Naive thymus-derived CD4-positive, alpha-beta T cell (primary cell): Measurements from ENCODE around the gene VPS33A. TPM values are rescaled to one million over a fixed set of nuclear protein-coding genes. Genes with fewer than 3 reads are reported as not detected.
"Not testable (repeated sequence)": the region's sequence is repeated elsewhere in the genome, so short reads cannot be mapped to it uniquely, and the experiment has no call there.

Experiments
- ATAC-seq: fragments of 150-1000 bp; cut with Tn5 transposase; 2 replicates; pipeline ENCODE4 v1.10.0; 2021; ENCODE audit warnings: mild to moderate bottlenecking, moderate library complexity
- CTCF ChIA-PET: fragments of 350-600 bp; sonication (Branson Sonifier 250); formaldehyde crosslinking; loops from one replicate; lab custom pipeline; 2021; ENCODE audit warnings: antibody characterized with exemption; lab: Charles Lee
- POLR2A ChIA-PET: fragments of 350-600 bp; sonication (Branson Sonifier 250); formaldehyde crosslinking; loops from one replicate; lab custom pipeline; 2021; ENCODE audit warnings: antibody characterized with exemption, inconsistent platforms; lab: Charles Lee
- DNase-seq, 9 donors: peaks; one replicate each; pipeline versions ENCODE4 v3.0.0 to v3.0.0-alpha.2; 2020 to 2022; ENCODE audit warnings: mixed read lengths in 1 of 9
- H3K27ac ChIP-seq: one replicate; pipeline ENCODE4 v1.7.0; 2013; ENCODE audit warnings: mild to moderate bottlenecking, low read depth, low read length, moderate library complexity
- H3K27me3 ChIP-seq, 2 donors: one replicate each; pipeline ENCODE4 v1.7.0; 2013; ENCODE audit warnings: low read length in 2 of 2, mild to moderate bottlenecking in 2 of 2, moderate library complexity in 2 of 2; ENCODE audit not compliant: control insufficient read depth in 2 of 2, insufficient read depth in 2 of 2
- H3K36me3 ChIP-seq, 3 experiments: 1 replicate in 2 of 3; 2 replicates in 1 of 3; pipeline ENCODE4 v1.7.0; 2013; ENCODE audit warnings: low read length in 3 of 3, mild to moderate bottlenecking in 3 of 3, moderate library complexity in 1 of 3; ENCODE audit not compliant: insufficient read depth in 3 of 3, control insufficient read depth in 2 of 3
- H3K4me1 ChIP-seq, 2 donors: one replicate each; pipeline ENCODE4 v1.7.0; 2013; ENCODE audit warnings: low read length in 2 of 2, mild to moderate bottlenecking in 2 of 2, moderate library complexity in 1 of 2; ENCODE audit not compliant: control insufficient read depth in 2 of 2, insufficient read depth in 2 of 2
- H3K4me3 ChIP-seq: 2 replicates; pipeline ENCODE4 v1.7.0; 2013; ENCODE audit warnings: mild to moderate bottlenecking, low read length
- H3K9me3 ChIP-seq, 3 experiments: 1 replicate in 2 of 3; 2 replicates in 1 of 3; pipeline ENCODE4 v1.7.0; 2013; ENCODE audit warnings: low read length in 3 of 3; ENCODE audit not compliant: control insufficient read depth in 2 of 3
- H3K27ac Mint-ChIP-seq, 9 donors: one replicate each; pipeline ENCODE4 v1.8.0; 2020 to 2022; ENCODE audit warnings: mixed read lengths in 9 of 9, mild to moderate bottlenecking in 8 of 9, moderate library complexity in 5 of 9, inconsistent platforms in 2 of 9
- H3K27me3 Mint-ChIP-seq, 5 donors: one replicate each; pipeline ENCODE4 v1.8.0; 2021 to 2022; ENCODE audit warnings: mixed read lengths in 5 of 5, mild to moderate bottlenecking in 1 of 5
- H3K36me3 Mint-ChIP-seq, 5 donors: one replicate each; pipeline ENCODE4 v1.8.0; 2020 to 2022; ENCODE audit warnings: mixed read lengths in 5 of 5, mild to moderate bottlenecking in 3 of 5, inconsistent platforms in 1 of 5
- H3K4me1 Mint-ChIP-seq, 7 donors: one replicate each; pipeline ENCODE4 v1.8.0; 2020 to 2022; ENCODE audit warnings: mixed read lengths in 7 of 7, mild to moderate bottlenecking in 3 of 7, inconsistent platforms in 1 of 7
- H3K4me3 Mint-ChIP-seq, 10 donors: one replicate each; pipeline ENCODE4 v1.8.0; 2020 to 2022; ENCODE audit warnings: mild to moderate bottlenecking in 10 of 10, mixed read lengths in 10 of 10, moderate library complexity in 6 of 10, inconsistent platforms in 2 of 10
- H3K9me3 Mint-ChIP-seq, 11 donors: one replicate each; pipeline ENCODE4 v1.8.0; 2020 to 2022; ENCODE audit warnings: mixed read lengths in 11 of 11, mild to moderate bottlenecking in 4 of 11, inconsistent platforms in 1 of 11, moderate library complexity in 1 of 11
- intact Hi-C, 2 donors: fragments of 100-400 bp; cut with micrococcal nuclease; formaldehyde crosslinking; loops; one replicate each; pipeline ENCODE4 v1.15.1; 2023
- polyA plus RNA-seq, 2 donors: library from polyadenylated mRNA; unstranded; fragments of 300-500 nt; fragmentation: Illumina TruSeq; gene quantifications; one replicate each; pipeline ENCODE4 v1.2.3, GENCODE V29; 2021
- total RNA-seq, 6 experiments: library from RNA in 5 of 6; stranded (reverse) in 5 of 6; gene quantifications; 1 replicate in 5 of 6; 2 replicates in 1 of 6; pipeline ENCODE4 v1.2.3 and lab custom pipeline; 2021 to 2026

VPS33A gene
- total and polyA plus RNA-seq, 7 experiments from 2014 or later = 18.0 to 34.5 (median 28.3) TPM

- ATAC-seq (peak; percentile 57), DNase-seq (no peak)
- H3K9me3 Mint-ChIP-seq = peaks cover 0 to 9% (median 0%) of the 10 kb centered on the region in 11 donors
- peaks cover 0 to 40% (median 32%) of the 10 kb centered on the region in 7 donors for H3K4me1 Mint-ChIP-seq
- H3K36me3 ChIP-seq = peaks cover 5 to 32% (median 9%) of the 10 kb centered on the region in 3 experiments
- intact Hi-C loops = loop anchor here (1.0 to 5.0 kb wide), 13 partner anchors 21 to 486 kb away; partner anchors contain the start of genes B3GNT4 (in 2 of the 2), DIABLO (in 2 of the 2), RSRC2 (in 2 of the 2) and CFAP251 (in 1 of the 2)
- H3K27me3 Mint-ChIP-seq = peaks cover 0 to 6% (median 0%) of the 10 kb centered on the region in 5 donors
- peak overlapping the region; percentile 93 to 99 (median 96) for H3K4me3 Mint-ChIP-seq
- H3K27me3 ChIP-seq = no peaks in the 10 kb centered on the region
- peaks cover 0 to 15% (median 11%) of the 10 kb centered on the region in 5 donors for H3K36me3 Mint-ChIP-seq
- H3K27ac ChIP-seq = peak overlapping the region; percentile 95
- H3K4me1 ChIP-seq = peaks cover 12 to 17% of the 10 kb centered on the region in 2 donors
- H3K27ac Mint-ChIP-seq = peak overlapping the region; percentile 98 to 100 (median 99)
- POLR2A ChIA-PET = interaction anchor here (0.5 to 2.7 kb wide), 10 partner anchors 8 to 320 kb away, joined by 3 to 20 read pairs (median 3); partner anchors contain the start of gene DIABLO
- CTCF ChIA-PET = interaction anchor here (0.6 to 1.2 kb wide), 3 partner anchors 22 to 142 kb away, joined by 3 to 4 read pairs (median 3); no protein-coding TSS in a partner anchor
- H3K9me3 ChIP-seq = no peaks in the 10 kb centered on the region
- peak overlapping the region; percentile 74 for H3K4me3 ChIP-seq
Observed at GRCh38 chr12:122265886-122266229, 436 bp downstream of the VPS33A start.

DNA sequence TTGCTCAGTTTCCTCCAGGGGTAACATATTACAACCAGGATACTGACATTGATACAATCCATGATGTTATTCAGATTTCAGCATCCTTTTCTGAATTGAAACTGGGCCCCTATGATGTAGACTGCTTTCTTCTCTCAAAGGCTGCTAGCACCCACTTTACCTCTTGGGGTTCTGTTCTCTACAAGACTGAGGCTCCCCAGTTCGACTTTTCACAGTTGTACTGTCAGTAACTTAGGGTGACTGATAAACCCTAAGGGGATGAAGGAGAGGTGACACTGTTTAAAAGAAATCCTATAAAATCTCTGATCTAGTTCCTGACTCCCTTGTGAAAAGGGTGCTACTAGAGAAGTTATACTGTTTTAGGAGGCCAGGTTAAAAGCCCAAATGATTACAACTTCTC is 818 bp downstream of the VPS33A start:
- H3K9me3 ChIP-seq = no peaks in the 10 kb centered on the region
- peak overlapping the region; percentile 95 for H3K27ac ChIP-seq
- CTCF ChIA-PET = interaction anchor here (1.0 kb wide), 1 partner anchor 21 kb away, joined by 3 read pairs; no protein-coding TSS in a partner anchor
- DNase-seq (peak in 6 of 9 donors; percentile 29 to 49 (median 42)), ATAC-seq (peak; percentile 48)
- H3K27ac Mint-ChIP-seq = peak overlapping the region; percentile 98 to 100 (median 99)
- POLR2A ChIA-PET = interaction anchor here (0.6 to 2.7 kb wide), 9 partner anchors 8 to 198 kb away, joined by 3 to 20 read pairs (median 3); partner anchors contain the start of gene DIABLO
- peaks cover 0 to 6% (median 0%) of the 10 kb centered on the region in 5 donors for H3K27me3 Mint-ChIP-seq
- peaks cover 12 to 17% of the 10 kb centered on the region in 2 donors for H3K4me1 ChIP-seq
- peaks cover 6 to 36% (median 9%) of the 10 kb centered on the region in 3 experiments for H3K36me3 ChIP-seq
- peak overlapping the region; percentile 74 for H3K4me3 ChIP-seq
- no peaks in the 10 kb centered on the region for H3K27me3 ChIP-seq
- H3K4me1 Mint-ChIP-seq = peaks cover 0 to 42% (median 32%) of the 10 kb centered on the region in 7 donors
- peak overlapping the region; percentile 93 to 99 (median 96) for H3K4me3 Mint-ChIP-seq
- peaks cover 0 to 17% (median 12%) of the 10 kb centered on the region in 5 donors for H3K36me3 Mint-ChIP-seq
- intact Hi-C loops = loop anchor here in 1 of 2 donors (5.0 kb wide), 1 partner anchor 262 kb away; the partner anchor contains the start of genes KNTC1 and RSRC2
- peaks cover 0 to 9% (median 0%) of the 10 kb centered on the region in 11 donors for H3K9me3 Mint-ChIP-seq

DNA sequence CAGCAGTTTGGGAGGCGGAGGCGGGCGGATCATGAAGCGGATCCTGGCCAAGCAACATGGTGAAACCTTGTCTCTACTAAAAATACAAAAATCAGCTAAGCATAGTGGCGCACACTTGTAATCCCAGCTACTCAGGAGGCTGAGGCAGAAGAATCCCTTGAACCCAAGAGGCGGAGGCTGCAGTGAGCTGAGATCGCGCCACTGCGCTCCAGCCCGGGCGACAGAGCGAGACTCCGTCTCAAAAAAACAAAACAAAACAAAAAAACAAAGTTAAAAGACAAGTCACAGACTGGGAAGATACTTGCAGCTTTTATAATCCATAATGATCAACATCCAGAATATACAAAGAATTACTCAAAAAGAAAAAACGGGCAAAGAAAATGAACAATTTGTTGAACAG is 5.6 kb downstream of the VPS33A start:
- H3K4me3 Mint-ChIP-seq, intact Hi-C loops: not testable (repeated sequence)
- peaks cover 6 to 73% (median 9%) of the 10 kb centered on the region in 3 experiments for H3K36me3 ChIP-seq

DNA sequence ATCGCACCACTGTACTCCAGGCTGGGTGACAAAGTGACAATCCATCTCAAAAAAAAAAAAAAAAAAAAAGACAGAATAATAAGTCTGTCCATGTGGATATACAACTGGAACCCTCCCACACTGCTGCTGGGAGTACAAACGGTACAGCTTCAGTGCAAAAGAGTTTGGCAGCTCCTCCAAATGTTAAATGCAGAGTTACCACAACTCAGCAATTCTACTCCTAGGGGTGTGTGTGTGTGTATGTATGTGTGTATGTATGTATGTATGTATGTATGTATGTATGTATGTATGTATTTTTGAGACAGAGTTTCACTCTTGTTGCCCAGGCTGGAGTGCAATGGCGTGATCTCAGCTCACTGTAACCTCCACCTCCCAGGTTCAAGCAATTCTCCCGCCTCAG is 7.4 kb downstream of the VPS33A start:
- Mint-ChIP-seq H3K36me3 (peaks cover 4 to 52% (median 22%) of the 10 kb centered on the region in 5 donors), H3K4me1 (peaks cover 6 to 37% (median 30%) of the 10 kb centered on the region in 7 donors)
- H3K9me3 ChIP-seq, H3K27me3 ChIP-seq, H3K4me3 ChIP-seq, intact Hi-C loops, DNase-seq, H3K9me3 Mint-ChIP-seq, H3K27ac Mint-ChIP-seq, H3K4me3 Mint-ChIP-seq, H3K27me3 Mint-ChIP-seq, H3K27ac ChIP-seq, H3K4me1 ChIP-seq, ATAC-seq, CTCF ChIA-PET: not testable (repeated sequence)
- POLR2A ChIA-PET = interaction anchor here (1.3 kb wide), 1 partner anchor 12 kb away, joined by 5 read pairs; no protein-coding TSS in a partner anchor
- H3K36me3 ChIP-seq = peaks cover 6 to 78% (median 8%) of the 10 kb centered on the region in 3 experiments

More for the DNA sequence above, 5.6 kb downstream of the VPS33A start:
- POLR2A ChIA-PET = interaction anchor here (1.9 kb wide), 1 partner anchor 16 kb away, joined by 8 read pairs; no protein-coding TSS in a partner anchor
- peaks cover 6 to 46% (median 32%) of the 10 kb centered on the region in 7 donors for H3K4me1 Mint-ChIP-seq
- H3K27ac ChIP-seq, DNase-seq, H3K27me3 Mint-ChIP-seq, H3K27me3 ChIP-seq, H3K4me3 ChIP-seq, H3K4me1 ChIP-seq, H3K9me3 Mint-ChIP-seq, H3K27ac Mint-ChIP-seq, CTCF ChIA-PET, ATAC-seq, H3K9me3 ChIP-seq: not testable (repeated sequence)
- peaks cover 4 to 47% (median 22%) of the 10 kb centered on the region in 5 donors for H3K36me3 Mint-ChIP-seq

- H3K27ac ChIP-seq, H3K4me3 Mint-ChIP-seq, H3K27me3 Mint-ChIP-seq, ATAC-seq, intact Hi-C loops, CTCF ChIA-PET, H3K27me3 ChIP-seq, H3K9me3 Mint-ChIP-seq, H3K9me3 ChIP-seq, DNase-seq, H3K4me1 ChIP-seq, H3K4me3 ChIP-seq: not testable (repeated sequence)
- H3K4me1 Mint-ChIP-seq = peaks cover 3 to 36% (median 29%) of the 10 kb centered on the region in 7 donors
- POLR2A ChIA-PET = interaction anchor here (0.7 to 1.3 kb wide), 2 partner anchors 11 to 158 kb away, joined by 3 to 5 read pairs; no protein-coding TSS in a partner anchor
- peaks cover 4 to 49% (median 20%) of the 10 kb centered on the region in 5 donors for H3K36me3 Mint-ChIP-seq
- peaks cover 3 to 73% (median 6%) of the 10 kb centered on the region in 3 experiments for H3K36me3 ChIP-seq
- H3K27ac Mint-ChIP-seq = peak overlapping the region in 1 of 9 donors; percentile 26
Observed at GRCh38 chr12:122258462-122258861, 7.8 kb downstream of the VPS33A start.

- DNase-seq (no peak), ATAC-seq (no peak)
- no peaks in the 10 kb centered on the region for H3K27me3 ChIP-seq
- intact Hi-C loops = no loop called here
- H3K4me1 ChIP-seq = peaks cover 4 to 5% of the 10 kb centered on the region in 2 donors
- ChIA-PET CTCF (no interaction called here), POLR2A (no interaction called here)
- no peak overlapping the region for H3K27ac Mint-ChIP-seq
- H3K4me3 Mint-ChIP-seq = no peak overlapping the region
- peaks cover 3 to 19% (median 14%) of the 10 kb centered on the region in 7 donors for H3K4me1 Mint-ChIP-seq
- H3K27ac ChIP-seq = no peak overlapping the region
- H3K9me3 ChIP-seq = no peaks in the 10 kb centered on the region
- peaks cover 6 to 39% (median 13%) of the 10 kb centered on the region in 5 donors for H3K36me3 Mint-ChIP-seq
- peaks cover 5 to 48% (median 8%) of the 10 kb centered on the region in 3 experiments for H3K36me3 ChIP-seq
- no peaks in the 10 kb centered on the region for H3K27me3 Mint-ChIP-seq
- no peaks in the 10 kb centered on the region for H3K9me3 Mint-ChIP-seq
- H3K4me3 ChIP-seq = no peak overlapping the region
Observed at GRCh38 chr12:122250536-122250935, 15.8 kb downstream of the VPS33A start.
